ENCODE data around the gene PHF21B.

PHF21B gene

DNA sequence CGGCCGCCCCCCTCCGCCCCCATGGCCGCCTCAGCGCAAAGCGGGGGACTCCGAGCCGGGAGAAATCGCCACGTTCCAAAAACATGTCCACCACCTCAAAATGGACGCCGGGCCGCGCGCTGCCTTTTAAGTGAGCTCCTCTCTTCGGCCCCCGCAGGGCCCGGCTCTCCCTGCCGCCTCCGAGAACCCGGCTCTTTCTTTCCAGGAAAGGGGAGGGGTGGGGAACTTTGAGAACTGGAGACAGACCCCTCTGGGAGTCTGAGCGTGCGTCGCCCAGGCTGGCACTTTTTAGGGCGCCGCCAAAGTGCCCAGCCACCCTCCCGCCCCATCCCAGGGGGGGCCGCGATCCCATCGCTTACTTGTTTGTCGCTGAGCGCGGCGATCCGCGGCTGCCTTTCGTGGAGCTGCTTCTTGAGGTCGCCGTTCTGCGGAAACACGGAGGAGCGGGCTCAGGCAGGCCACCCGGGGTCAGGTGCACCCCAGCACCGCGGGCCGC lies 1.6 kb downstream of the PHF21B start (continued):
- no peak for TF ChIP-seq WT1 (tag by site-specific recombination; IDR thresholded peaks at IDR 0.05)
- TF ChIP-seq KLF9 (tag by site-specific recombination; IDR thresholded peaks at IDR 0.05; ENCODE audit: low read depth), result no peak
- TF ChIP-seq ZFHX2 (tag by site-specific recombination; conservative IDR thresholded peaks at IDR 0.05), result peak; percentile 42; the same call in 1 of the 2 replicates
- no peak for TF ChIP-seq ZNF140 (tag by site-specific recombination; IDR thresholded peaks at IDR 0.05)
- no peak for TF ChIP-seq ZNF501 (tag by site-specific recombination; IDR thresholded peaks at IDR 0.05)
- no peak for TF ChIP-seq ZNF248 (tag by site-specific recombination; IDR thresholded peaks at IDR 0.05)
- TF ChIP-seq, protein P1, sequence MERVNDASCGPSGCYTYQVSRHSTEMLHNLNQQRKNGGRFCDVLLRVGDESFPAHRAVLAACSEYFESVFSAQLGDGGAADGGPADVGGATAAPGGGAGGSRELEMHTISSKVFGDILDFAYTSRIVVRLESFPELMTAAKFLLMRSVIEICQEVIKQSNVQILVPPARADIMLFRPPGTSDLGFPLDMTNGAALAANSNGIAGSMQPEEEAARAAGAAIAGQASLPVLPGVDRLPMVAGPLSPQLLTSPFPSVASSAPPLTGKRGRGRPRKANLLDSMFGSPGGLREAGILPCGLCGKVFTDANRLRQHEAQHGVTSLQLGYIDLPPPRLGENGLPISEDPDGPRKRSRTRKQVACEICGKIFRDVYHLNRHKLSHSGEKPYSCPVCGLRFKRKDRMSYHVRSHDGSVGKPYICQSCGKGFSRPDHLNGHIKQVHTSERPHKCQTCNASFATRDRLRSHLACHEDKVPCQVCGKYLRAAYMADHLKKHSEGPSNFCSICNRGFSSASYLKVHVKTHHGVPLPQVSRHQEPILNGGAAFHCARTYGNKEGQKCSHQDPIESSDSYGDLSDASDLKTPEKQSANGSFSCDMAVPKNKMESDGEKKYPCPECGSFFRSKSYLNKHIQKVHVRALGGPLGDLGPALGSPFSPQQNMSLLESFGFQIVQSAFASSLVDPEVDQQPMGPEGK (tag by site-specific recombination; IDR thresholded peaks at IDR 0.05), result peak; percentile 66
- peak; percentile 5 for TF ChIP-seq SP2 (tag by site-specific recombination; IDR thresholded peaks at IDR 0.05)
- TF ChIP-seq, protein P2, sequence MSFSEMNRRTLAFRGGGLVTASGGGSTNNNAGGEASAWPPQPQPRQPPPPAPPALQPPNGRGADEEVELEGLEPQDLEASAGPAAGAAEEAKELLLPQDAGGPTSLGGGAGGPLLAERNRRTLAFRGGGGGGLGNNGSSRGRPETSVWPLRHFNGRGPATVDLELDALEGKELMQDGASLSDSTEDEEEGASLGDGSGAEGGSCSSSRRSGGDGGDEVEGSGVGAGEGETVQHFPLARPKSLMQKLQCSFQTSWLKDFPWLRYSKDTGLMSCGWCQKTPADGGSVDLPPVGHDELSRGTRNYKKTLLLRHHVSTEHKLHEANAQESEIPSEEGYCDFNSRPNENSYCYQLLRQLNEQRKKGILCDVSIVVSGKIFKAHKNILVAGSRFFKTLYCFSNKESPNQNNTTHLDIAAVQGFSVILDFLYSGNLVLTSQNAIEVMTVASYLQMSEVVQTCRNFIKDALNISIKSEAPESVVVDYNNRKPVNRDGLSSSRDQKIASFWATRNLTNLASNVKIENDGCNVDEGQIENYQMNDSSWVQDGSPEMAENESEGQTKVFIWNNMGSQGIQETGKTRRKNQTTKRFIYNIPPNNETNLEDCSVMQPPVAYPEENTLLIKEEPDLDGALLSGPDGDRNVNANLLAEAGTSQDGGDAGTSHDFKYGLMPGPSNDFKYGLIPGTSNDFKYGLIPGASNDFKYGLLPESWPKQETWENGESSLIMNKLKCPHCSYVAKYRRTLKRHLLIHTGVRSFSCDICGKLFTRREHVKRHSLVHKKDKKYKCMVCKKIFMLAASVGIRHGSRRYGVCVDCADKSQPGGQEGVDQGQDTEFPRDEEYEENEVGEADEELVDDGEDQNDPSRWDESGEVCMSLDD (tag by site-specific recombination; IDR thresholded peaks at IDR 0.05), result peak; percentile 61; the same call in 1 of the 2 replicates
- TF ChIP-seq, protein P3, sequence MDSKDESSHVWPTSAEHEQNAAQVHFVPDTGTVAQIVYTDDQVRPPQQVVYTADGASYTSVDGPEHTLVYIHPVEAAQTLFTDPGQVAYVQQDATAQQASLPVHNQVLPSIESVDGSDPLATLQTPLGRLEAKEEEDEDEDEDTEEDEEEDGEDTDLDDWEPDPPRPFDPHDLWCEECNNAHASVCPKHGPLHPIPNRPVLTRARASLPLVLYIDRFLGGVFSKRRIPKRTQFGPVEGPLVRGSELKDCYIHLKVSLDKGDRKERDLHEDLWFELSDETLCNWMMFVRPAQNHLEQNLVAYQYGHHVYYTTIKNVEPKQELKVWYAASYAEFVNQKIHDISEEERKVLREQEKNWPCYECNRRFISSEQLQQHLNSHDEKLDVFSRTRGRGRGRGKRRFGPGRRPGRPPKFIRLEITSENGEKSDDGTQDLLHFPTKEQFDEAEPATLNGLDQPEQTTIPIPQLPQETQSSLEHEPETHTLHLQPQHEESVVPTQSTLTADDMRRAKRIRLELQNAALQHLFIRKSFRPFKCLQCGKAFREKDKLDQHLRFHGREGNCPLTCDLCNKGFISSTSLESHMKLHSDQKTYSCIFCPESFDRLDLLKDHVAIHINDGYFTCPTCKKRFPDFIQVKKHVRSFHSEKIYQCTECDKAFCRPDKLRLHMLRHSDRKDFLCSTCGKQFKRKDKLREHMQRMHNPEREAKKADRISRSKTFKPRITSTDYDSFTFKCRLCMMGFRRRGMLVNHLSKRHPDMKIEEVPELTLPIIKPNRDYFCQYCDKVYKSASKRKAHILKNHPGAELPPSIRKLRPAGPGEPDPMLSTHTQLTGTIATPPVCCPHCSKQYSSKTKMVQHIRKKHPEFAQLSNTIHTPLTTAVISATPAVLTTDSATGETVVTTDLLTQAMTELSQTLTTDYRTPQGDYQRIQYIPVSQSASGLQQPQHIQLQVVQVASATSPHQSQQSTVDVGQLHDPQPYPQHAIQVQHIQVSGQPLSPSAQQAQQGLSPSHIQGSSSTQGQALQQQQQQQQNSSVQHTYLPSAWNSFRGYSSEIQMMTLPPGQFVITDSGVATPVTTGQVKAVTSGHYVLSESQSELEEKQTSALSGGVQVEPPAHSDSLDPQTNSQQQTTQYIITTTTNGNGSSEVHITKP (tag by site-specific recombination; IDR thresholded peaks at IDR 0.05), result peak; percentile 16; the same call in 1 of the 2 replicates
- TF ChIP-seq, protein P4, sequence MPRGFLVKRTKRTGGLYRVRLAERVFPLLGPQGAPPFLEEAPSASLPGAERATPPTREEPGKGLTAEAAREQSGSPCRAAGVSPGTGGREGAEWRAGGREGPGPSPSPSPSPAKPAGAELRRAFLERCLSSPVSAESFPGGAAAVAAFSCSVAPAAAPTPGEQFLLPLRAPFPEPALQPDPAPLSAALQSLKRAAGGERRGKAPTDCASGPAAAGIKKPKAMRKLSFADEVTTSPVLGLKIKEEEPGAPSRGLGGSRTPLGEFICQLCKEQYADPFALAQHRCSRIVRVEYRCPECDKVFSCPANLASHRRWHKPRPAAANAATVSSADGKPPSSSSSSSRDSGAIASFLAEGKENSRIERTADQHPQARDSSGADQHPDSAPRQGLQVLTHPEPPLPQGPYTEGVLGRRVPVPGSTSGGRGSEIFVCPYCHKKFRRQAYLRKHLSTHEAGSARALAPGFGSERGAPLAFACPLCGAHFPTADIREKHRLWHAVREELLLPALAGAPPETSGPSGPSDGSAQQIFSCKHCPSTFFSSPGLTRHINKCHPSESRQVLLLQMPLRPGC (tag by site-specific recombination; IDR thresholded peaks at IDR 0.05), result no peak
- TF ChIP-seq, protein P5, sequence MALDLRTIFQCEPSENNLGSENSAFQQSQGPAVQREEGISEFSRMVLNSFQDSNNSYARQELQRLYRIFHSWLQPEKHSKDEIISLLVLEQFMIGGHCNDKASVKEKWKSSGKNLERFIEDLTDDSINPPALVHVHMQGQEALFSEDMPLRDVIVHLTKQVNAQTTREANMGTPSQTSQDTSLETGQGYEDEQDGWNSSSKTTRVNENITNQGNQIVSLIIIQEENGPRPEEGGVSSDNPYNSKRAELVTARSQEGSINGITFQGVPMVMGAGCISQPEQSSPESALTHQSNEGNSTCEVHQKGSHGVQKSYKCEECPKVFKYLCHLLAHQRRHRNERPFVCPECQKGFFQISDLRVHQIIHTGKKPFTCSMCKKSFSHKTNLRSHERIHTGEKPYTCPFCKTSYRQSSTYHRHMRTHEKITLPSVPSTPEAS (tag by site-specific recombination; IDR thresholded peaks at IDR 0.05), result no peak
- TF ChIP-seq SP7 (tag by site-specific recombination; IDR thresholded peaks at IDR 0.05), result no peak
- TF ChIP-seq, protein P6, sequence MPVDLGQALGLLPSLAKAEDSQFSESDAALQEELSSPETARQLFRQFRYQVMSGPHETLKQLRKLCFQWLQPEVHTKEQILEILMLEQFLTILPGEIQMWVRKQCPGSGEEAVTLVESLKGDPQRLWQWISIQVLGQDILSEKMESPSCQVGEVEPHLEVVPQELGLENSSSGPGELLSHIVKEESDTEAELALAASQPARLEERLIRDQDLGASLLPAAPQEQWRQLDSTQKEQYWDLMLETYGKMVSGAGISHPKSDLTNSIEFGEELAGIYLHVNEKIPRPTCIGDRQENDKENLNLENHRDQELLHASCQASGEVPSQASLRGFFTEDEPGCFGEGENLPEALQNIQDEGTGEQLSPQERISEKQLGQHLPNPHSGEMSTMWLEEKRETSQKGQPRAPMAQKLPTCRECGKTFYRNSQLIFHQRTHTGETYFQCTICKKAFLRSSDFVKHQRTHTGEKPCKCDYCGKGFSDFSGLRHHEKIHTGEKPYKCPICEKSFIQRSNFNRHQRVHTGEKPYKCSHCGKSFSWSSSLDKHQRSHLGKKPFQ (tag by site-specific recombination; IDR thresholded peaks at IDR 0.05), result no peak
- TF ChIP-seq ZSCAN30 (tag by site-specific recombination; IDR thresholded peaks at IDR 0.05), result no peak
- TF ChIP-seq ZNF830 (tag by site-specific recombination; IDR thresholded peaks at IDR 0.05; ENCODE audit: low read depth), result no peak
- TF ChIP-seq ZNF266 (tag by site-specific recombination; IDR thresholded peaks at IDR 0.05; ENCODE audit: low read depth), result no peak
- TF ChIP-seq GLIS1 (tag by site-specific recombination; IDR thresholded peaks at IDR 0.05), result 0 out of 2 replicates have a peak, but pooled peaks have one; percentile 13
- TF ChIP-seq ZNF324 (tag by site-specific recombination; IDR thresholded peaks at IDR 0.05), result no peak
- TF ChIP-seq, protein P7, sequence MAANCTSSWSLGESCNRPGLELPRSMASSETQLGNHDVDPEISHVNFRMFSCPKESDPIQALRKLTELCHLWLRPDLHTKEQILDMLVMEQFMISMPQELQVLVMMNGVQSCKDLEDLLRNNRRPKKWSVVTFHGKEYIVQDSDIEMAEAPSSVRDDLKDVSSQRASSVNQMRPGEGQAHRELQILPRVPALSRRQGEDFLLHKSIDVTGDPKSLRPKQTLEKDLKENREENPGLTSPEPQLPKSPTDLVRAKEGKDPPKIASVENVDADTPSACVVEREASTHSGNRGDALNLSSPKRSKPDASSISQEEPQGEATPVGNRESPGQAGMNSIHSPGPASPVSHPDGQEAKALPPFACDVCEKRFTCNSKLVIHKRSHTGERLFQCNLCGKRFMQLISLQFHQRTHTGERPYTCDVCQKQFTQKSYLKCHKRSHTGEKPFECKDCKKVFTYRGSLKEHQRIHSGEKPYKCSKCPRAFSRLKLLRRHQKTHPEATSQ (tag by site-specific recombination; IDR thresholded peaks at IDR 0.05), result no peak
- TF ChIP-seq ZNF157 (tag by site-specific recombination; IDR thresholded peaks at IDR 0.05), result no peak

All from HEK293 (cell line).